Measurements from ENCODE around the gene RILPL2.

RILPL2 gene

GRCh38 chr12:123457980-123458779, 21.7 kb upstream of the RILPL2 start, which contains the start of gene SNRNP35:
TSS of gene SNRNP35 (plus strand) at chr12:123458139. CDS start at chr12:123465541, 7,402 bp downstream.
- no peak for TF ChIP-seq CTCF (IDR thresholded peaks at IDR 0.05)

- no peak for TF ChIP-seq CTCF (IDR thresholded peaks at IDR 0.05)
These were observed 16.7 kb upstream of the RILPL2 start for GRCh38 chr12:123453165-123453564.

GRCh38 chr12:123450636-123451035, 14.2 kb upstream of the RILPL2 start:
- no peak for TF ChIP-seq CTCF (IDR thresholded peaks at IDR 0.05)

GRCh38 chr12:123449856-123450255, 13.4 kb upstream of the RILPL2 start:
- no peak for TF ChIP-seq CTCF (IDR thresholded peaks at IDR 0.05)

GRCh38 chr12:123449249-123449733, 12.8 kb upstream of the RILPL2 start:
- no peak for TF ChIP-seq CTCF (IDR thresholded peaks at IDR 0.05)

- no peak for TF ChIP-seq CTCF (IDR thresholded peaks at IDR 0.05)
These were observed 9.8 kb upstream of the RILPL2 start for GRCh38 chr12:123446333-123446713.

GRCh38 chr12:123445388-123446332, 9.2 kb upstream of the RILPL2 start:
- no peak for TF ChIP-seq CTCF (IDR thresholded peaks at IDR 0.05)
